ENCODE measurements around the gene KDM4C.

The KDM4C gene

GRCh38 chr9:7147121-7148090 is 389.6 kb downstream of the KDM4C start:
- WGBS (ENCODE audit: extremely low coverage, insufficient coverage, low lambda C conversion rate), result no CpG with 5 or more reads among the region's 14 CpGs
- Histone ChIP-seq H3K4ac (ENCODE audit: low read depth, low read length) (no peak overlapping the region), H3K27ac (ENCODE audit: low read depth, low read length) (no peak overlapping the region)

GRCh38 chr9:7148243-7148765 is 390.5 kb downstream of the KDM4C start:
- H3K27ac ChIP-seq (ENCODE audit: low read depth, low read length), result no peak overlapping the region
- H4K5ac ChIP-seq (ENCODE audit: low read length), result no peak overlapping the region
- WGBS (ENCODE audit: extremely low coverage, insufficient coverage, low lambda C conversion rate), result no CpG with 5 or more reads among the region's 7 CpGs
- H3K18ac ChIP-seq (ENCODE audit: low read length), result no peak overlapping the region
- no peaks in the 10 kb centered on the region for H3K36me3 ChIP-seq (ENCODE audit: control insufficient read depth, insufficient read depth, low read length)
- H3K23ac ChIP-seq (ENCODE audit: low read length), result no peak overlapping the region
- DNase-seq, result no peak
- no peak overlapping the region for H2BK15ac ChIP-seq (replicated peaks; ENCODE audit: low read depth)
- H3K56ac ChIP-seq (ENCODE audit: low read length), result no peak overlapping the region
- H3K4ac ChIP-seq (ENCODE audit: low read depth, low read length), result no peak overlapping the region
- no peaks in the 10 kb centered on the region for H3K79me2 ChIP-seq (ENCODE audit: control insufficient read depth, insufficient read depth, low read length)
- no peak overlapping the region for H2BK120ac ChIP-seq (ENCODE audit: low read depth, low read length)
- no peaks in the 10 kb centered on the region for H3K27me3 ChIP-seq (ENCODE audit: insufficient read depth, low read length, poor library complexity)
- no peak overlapping the region for H3K4me3 ChIP-seq (ENCODE audit: low read length)
- no peak overlapping the region for H3K9ac ChIP-seq (ENCODE audit: low read length)
- H2BK5ac ChIP-seq (ENCODE audit: low read length), result no peak overlapping the region
- H3K79me1 ChIP-seq (ENCODE audit: low read length), result no peaks in the 10 kb centered on the region
- H4K8ac ChIP-seq (ENCODE audit: low read depth, low read length), result no peak overlapping the region
- H3K4me1 ChIP-seq (ENCODE audit: control insufficient read depth, low read depth, low read length), result peaks cover 5% of the 10 kb centered on the region
- H3K4me2 ChIP-seq (ENCODE audit: low read length), result no peak overlapping the region
- H2AK5ac ChIP-seq (ENCODE audit: low read length), result no peak overlapping the region

More at GRCh38 chr9:7147121-7148090, 389.6 kb downstream of the KDM4C start:
- no peaks in the 10 kb centered on the region for H3K27me3 ChIP-seq (ENCODE audit: insufficient read depth, low read length, poor library complexity)
- no peak overlapping the region for H2BK5ac ChIP-seq (ENCODE audit: low read length)
- DNase-seq, result peak; percentile 51
- H4K5ac ChIP-seq (ENCODE audit: low read length), result no peak overlapping the region
- H3K56ac ChIP-seq (ENCODE audit: low read length), result no peak overlapping the region
- H3K79me2 ChIP-seq (ENCODE audit: control insufficient read depth, insufficient read depth, low read length), result no peaks in the 10 kb centered on the region
- H2BK120ac ChIP-seq (ENCODE audit: low read depth, low read length), result no peak overlapping the region
- H4K8ac ChIP-seq (ENCODE audit: low read depth, low read length), result no peak overlapping the region
- no peak overlapping the region for H3K4me2 ChIP-seq (ENCODE audit: low read length)
- peaks cover 5% of the 10 kb centered on the region for H3K4me1 ChIP-seq (ENCODE audit: control insufficient read depth, low read depth, low read length)
- H3K9ac ChIP-seq (ENCODE audit: low read length), result no peak overlapping the region
- H3K23ac ChIP-seq (ENCODE audit: low read length), result no peak overlapping the region
- H2BK15ac ChIP-seq (replicated peaks; ENCODE audit: low read depth), result no peak overlapping the region
- H3K4me3 ChIP-seq (ENCODE audit: low read length), result no peak overlapping the region
- no peak overlapping the region for H2AK5ac ChIP-seq (ENCODE audit: low read length)
- H3K79me1 ChIP-seq (ENCODE audit: low read length), result no peaks in the 10 kb centered on the region
- no peaks in the 10 kb centered on the region for H3K36me3 ChIP-seq (ENCODE audit: control insufficient read depth, insufficient read depth, low read length)
- H3K18ac ChIP-seq (ENCODE audit: low read length), result no peak overlapping the region

- Histone ChIP-seq H2AK5ac (ENCODE audit: low read length) (no peak overlapping the region), H4K5ac (ENCODE audit: low read length) (no peak overlapping the region), H3K9ac (ENCODE audit: low read length) (no peak overlapping the region), H3K36me3 (ENCODE audit: control insufficient read depth, insufficient read depth, low read length) (no peaks in the 10 kb centered on the region), H3K27me3 (ENCODE audit: insufficient read depth, low read length, poor library complexity) (no peaks in the 10 kb centered on the region), H3K4me2 (ENCODE audit: low read length) (no peak overlapping the region), H2BK5ac (ENCODE audit: low read length) (no peak overlapping the region), H3K79me2 (ENCODE audit: control insufficient read depth, insufficient read depth, low read length) (no peaks in the 10 kb centered on the region), H3K23ac (ENCODE audit: low read length) (no peak overlapping the region), H3K79me1 (ENCODE audit: low read length) (no peaks in the 10 kb centered on the region), H3K18ac (ENCODE audit: low read length) (no peak overlapping the region), H2BK15ac (replicated peaks; ENCODE audit: low read depth) (no peak overlapping the region), H4K8ac (ENCODE audit: low read depth, low read length) (no peak overlapping the region), H3K4me1 (ENCODE audit: control insufficient read depth, low read depth, low read length) (peaks cover 5% of the 10 kb centered on the region), H3K4me3 (ENCODE audit: low read length) (no peak overlapping the region), H3K4ac (ENCODE audit: low read depth, low read length) (no peak overlapping the region), H3K27ac (ENCODE audit: low read depth, low read length) (no peak overlapping the region), H2BK120ac (ENCODE audit: low read depth, low read length) (no peak overlapping the region), H3K56ac (ENCODE audit: low read length) (no peak overlapping the region)
- no CpG with 5 or more reads among the region's 13 CpGs for WGBS (ENCODE audit: extremely low coverage, insufficient coverage, low lambda C conversion rate)
- no peak for DNase-seq
Measured at GRCh38 chr9:7149258-7149657, 391.5 kb downstream of the KDM4C start.

- Histone ChIP-seq H3K18ac (ENCODE audit: low read length) (no peak overlapping the region), H3K79me1 (ENCODE audit: low read length) (no peaks in the 10 kb centered on the region), H3K4me3 (ENCODE audit: low read length) (no peak overlapping the region), H3K9ac (ENCODE audit: low read length) (no peak overlapping the region), H3K79me2 (ENCODE audit: control insufficient read depth, insufficient read depth, low read length) (no peaks in the 10 kb centered on the region), H2AK5ac (ENCODE audit: low read length) (no peak overlapping the region), H3K36me3 (ENCODE audit: control insufficient read depth, insufficient read depth, low read length) (no peaks in the 10 kb centered on the region), H3K23ac (ENCODE audit: low read length) (no peak overlapping the region), H3K4ac (ENCODE audit: low read depth, low read length) (no peak overlapping the region), H3K27ac (ENCODE audit: low read depth, low read length) (no peak overlapping the region), H3K4me1 (ENCODE audit: control insufficient read depth, low read depth, low read length) (peaks cover 5% of the 10 kb centered on the region), H2BK120ac (ENCODE audit: low read depth, low read length) (no peak overlapping the region), H2BK15ac (replicated peaks; ENCODE audit: low read depth) (no peak overlapping the region), H2BK5ac (ENCODE audit: low read length) (no peak overlapping the region), H3K4me2 (ENCODE audit: low read length) (no peak overlapping the region), H4K5ac (ENCODE audit: low read length) (no peak overlapping the region), H3K27me3 (ENCODE audit: insufficient read depth, low read length, poor library complexity) (no peaks in the 10 kb centered on the region), H4K8ac (ENCODE audit: low read depth, low read length) (no peak overlapping the region), H3K56ac (ENCODE audit: low read length) (no peak overlapping the region)
- DNase-seq, result no peak
- WGBS (ENCODE audit: extremely low coverage, insufficient coverage, low lambda C conversion rate), result no CpG with 5 or more reads among the region's 8 CpGs
Measured at GRCh38 chr9:7150153-7150890, 392.5 kb downstream of the KDM4C start.

- Histone ChIP-seq H3K79me1 (ENCODE audit: low read length) (no peaks in the 10 kb centered on the region), H4K5ac (ENCODE audit: low read length) (no peak overlapping the region), H3K56ac (ENCODE audit: low read length) (no peak overlapping the region), H3K9ac (ENCODE audit: low read length) (no peak overlapping the region), H3K4me3 (ENCODE audit: low read length) (no peak overlapping the region), H2BK5ac (ENCODE audit: low read length) (no peak overlapping the region), H3K4me1 (ENCODE audit: control insufficient read depth, low read depth, low read length) (no peaks in the 10 kb centered on the region), H3K27me3 (ENCODE audit: insufficient read depth, low read length, poor library complexity) (no peaks in the 10 kb centered on the region), H4K8ac (ENCODE audit: low read depth, low read length) (no peak overlapping the region), H2AK5ac (ENCODE audit: low read length) (no peak overlapping the region), H3K23ac (ENCODE audit: low read length) (no peak overlapping the region), H3K36me3 (ENCODE audit: control insufficient read depth, insufficient read depth, low read length) (no peaks in the 10 kb centered on the region), H2BK120ac (ENCODE audit: low read depth, low read length) (no peak overlapping the region), H3K79me2 (ENCODE audit: control insufficient read depth, insufficient read depth, low read length) (no peaks in the 10 kb centered on the region), H3K18ac (ENCODE audit: low read length) (no peak overlapping the region), H3K27ac (ENCODE audit: low read depth, low read length) (no peak overlapping the region), H2BK15ac (replicated peaks; ENCODE audit: low read depth) (no peak overlapping the region), H3K4ac (ENCODE audit: low read depth, low read length) (no peak overlapping the region), H3K4me2 (ENCODE audit: low read length) (no peak overlapping the region)
- DNase-seq, result no peak
- WGBS (ENCODE audit: extremely low coverage, insufficient coverage, low lambda C conversion rate), result no CpG with 5 or more reads among the region's 4 CpGs
Measured at GRCh38 chr9:7153134-7153533, 395.4 kb downstream of the KDM4C start.

All from mesendoderm (in vitro differentiated cells).